HepG2 (cell line): ENCODE results near the gene YWHAE.

Experiments
- AFF4 ChIP-seq: sonication (generic); formaldehyde crosslinking; IDR thresholded peaks from 2 replicates; pipeline ENCODE4 v1.4.0; 2020; ENCODE audit warnings: missing genetic modification reagents
- CTCF ChIP-seq: sonication (generic); formaldehyde crosslinking; IDR thresholded peaks from 2 replicates; pipeline ENCODE4 v1.5.0; 2020; ENCODE audit warnings: mild to moderate bottlenecking, missing genetic modification reagents, moderate library complexity
- FOXA3 ChIP-seq: IDR thresholded peaks from 2 replicates; pipeline ENCODE4 v1.6.1; 2016; ENCODE audit warnings: missing genetic modification reagents, missing compliant biosample characterization
- FOXP1 ChIP-seq, 2 experiments: fragments of 450-650 bp in 1 of 2; IDR thresholded peaks; 2 replicates each; pipeline ENCODE4 v1.6.1; 2017 to 2018; ENCODE audit warnings: antibody characterized with exemption in 1 of 2
- GATAD2A ChIP-seq: IDR thresholded peaks from 2 replicates; pipeline ENCODE4 v1.6.1; 2016
- JUND ChIP-seq: sonication (generic); formaldehyde crosslinking; IDR thresholded peaks from 2 replicates; pipeline ENCODE4 v1.8.0; 2022; ENCODE audit warnings: mild to moderate bottlenecking, missing genetic modification reagents
- RFX5 ChIP-seq: IDR thresholded peaks from 2 replicates; pipeline ENCODE4 v1.6.1; 2011; ENCODE audit warnings: low read depth, low read length, improper control_type of control experiment
- SIN3B ChIP-seq: fragments of 150-350 bp; IDR thresholded peaks from 2 replicates; pipeline ENCODE4 v1.6.1; 2014; ENCODE audit warnings: low read length
- TCF7 ChIP-seq: sonication (generic); IDR thresholded peaks from 2 replicates; pipeline ENCODE4 v1.6.1; 2016; ENCODE audit warnings: antibody characterized with exemption, low read depth
- TFE3 ChIP-seq: IDR thresholded peaks from 2 replicates; pipeline ENCODE4 v1.6.1; 2016
- ZNF7 ChIP-seq: IDR thresholded peaks from 2 replicates; pipeline ENCODE4 v1.6.1; 2016; ENCODE audit warnings: missing biosample characterization, missing genetic modification reagents
- TF ChIP-seq, protein P1 (sequence below): sonication (generic); formaldehyde crosslinking; IDR thresholded peaks from 2 replicates; pipeline ENCODE4 v1.4.0; 2020; ENCODE audit warnings: mild to moderate bottlenecking, missing genetic modification reagents

- TF ChIP-seq AFF4: no peak
- no peak for TF ChIP-seq SIN3B
- TF ChIP-seq TCF7: no peak
- no peak for TF ChIP-seq JUND (CRISPR knock-in tag)
- no peak for TF ChIP-seq FOXA3
- no peak for TF ChIP-seq GATAD2A (CRISPR knock-in tag)
- TF ChIP-seq RFX5: no peak
- TF ChIP-seq FOXP1 (IDR thresholded peaks at IDR 0.05): no peak
- TF ChIP-seq FOXP1 (CRISPR knock-in tag; IDR thresholded peaks at IDR 0.05): no peak
- TF ChIP-seq CTCF (CRISPR knock-in tag): no peak
- TF ChIP-seq ZNF7 (CRISPR knock-in tag): no peak
- TF ChIP-seq, protein P1, sequence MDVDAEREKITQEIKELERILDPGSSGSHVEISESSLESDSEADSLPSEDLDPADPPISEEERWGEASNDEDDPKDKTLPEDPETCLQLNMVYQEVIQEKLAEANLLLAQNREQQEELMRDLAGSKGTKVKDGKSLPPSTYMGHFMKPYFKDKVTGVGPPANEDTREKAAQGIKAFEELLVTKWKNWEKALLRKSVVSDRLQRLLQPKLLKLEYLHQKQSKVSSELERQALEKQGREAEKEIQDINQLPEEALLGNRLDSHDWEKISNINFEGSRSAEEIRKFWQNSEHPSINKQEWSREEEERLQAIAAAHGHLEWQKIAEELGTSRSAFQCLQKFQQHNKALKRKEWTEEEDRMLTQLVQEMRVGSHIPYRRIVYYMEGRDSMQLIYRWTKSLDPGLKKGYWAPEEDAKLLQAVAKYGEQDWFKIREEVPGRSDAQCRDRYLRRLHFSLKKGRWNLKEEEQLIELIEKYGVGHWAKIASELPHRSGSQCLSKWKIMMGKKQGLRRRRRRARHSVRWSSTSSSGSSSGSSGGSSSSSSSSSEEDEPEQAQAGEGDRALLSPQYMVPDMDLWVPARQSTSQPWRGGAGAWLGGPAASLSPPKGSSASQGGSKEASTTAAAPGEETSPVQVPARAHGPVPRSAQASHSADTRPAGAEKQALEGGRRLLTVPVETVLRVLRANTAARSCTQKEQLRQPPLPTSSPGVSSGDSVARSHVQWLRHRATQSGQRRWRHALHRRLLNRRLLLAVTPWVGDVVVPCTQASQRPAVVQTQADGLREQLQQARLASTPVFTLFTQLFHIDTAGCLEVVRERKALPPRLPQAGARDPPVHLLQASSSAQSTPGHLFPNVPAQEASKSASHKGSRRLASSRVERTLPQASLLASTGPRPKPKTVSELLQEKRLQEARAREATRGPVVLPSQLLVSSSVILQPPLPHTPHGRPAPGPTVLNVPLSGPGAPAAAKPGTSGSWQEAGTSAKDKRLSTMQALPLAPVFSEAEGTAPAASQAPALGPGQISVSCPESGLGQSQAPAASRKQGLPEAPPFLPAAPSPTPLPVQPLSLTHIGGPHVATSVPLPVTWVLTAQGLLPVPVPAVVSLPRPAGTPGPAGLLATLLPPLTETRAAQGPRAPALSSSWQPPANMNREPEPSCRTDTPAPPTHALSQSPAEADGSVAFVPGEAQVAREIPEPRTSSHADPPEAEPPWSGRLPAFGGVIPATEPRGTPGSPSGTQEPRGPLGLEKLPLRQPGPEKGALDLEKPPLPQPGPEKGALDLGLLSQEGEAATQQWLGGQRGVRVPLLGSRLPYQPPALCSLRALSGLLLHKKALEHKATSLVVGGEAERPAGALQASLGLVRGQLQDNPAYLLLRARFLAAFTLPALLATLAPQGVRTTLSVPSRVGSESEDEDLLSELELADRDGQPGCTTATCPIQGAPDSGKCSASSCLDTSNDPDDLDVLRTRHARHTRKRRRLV (CRISPR knock-in tag): no peak
- TF ChIP-seq TFE3 (CRISPR knock-in tag): no peak
These were observed 20.1 kb downstream of the YWHAE start for GRCh38 chr17:1379930-1380313.
